Measurements from ENCODE around the gene FAM3D.
"Not testable (repeated sequence)": the region's sequence is repeated elsewhere in the genome, so short reads cannot be mapped to it uniquely, and the experiment has no call there.

GRCh38 chr3:58678177-58678970 lies 11.8 kb upstream of the FAM3D start:
- TF ChIP-seq CTCF (IDR thresholded peaks at IDR 0.05; ENCODE audit: low read depth, low read length); EZH2phosphoT487 (IDR thresholded peaks at IDR 0.05; ENCODE audit: low read depth): not testable (repeated sequence)

Measured in OCI-LY3 (cell line).